ENCODE data around the gene MAP4. TPM values are rescaled to one million over a fixed set of nuclear protein-coding genes. Genes with fewer than 3 reads are reported as not detected.

The MAP4 gene
- 179 and 186 TPM in 2 replicates for polyA plus RNA-seq
- 208 and 234 TPM in 2 replicates for polyA minus RNA-seq

- Histone ChIP-seq H3K9me3 (ENCODE audit: low read length) (no peaks in the 10 kb centered on the region), H3K27me3 (ENCODE audit: insufficient read depth, low read depth, low read length) (no peaks in the 10 kb centered on the region), H4K20me1 (ENCODE audit: insufficient read depth) (no peaks in the 10 kb centered on the region), H3K4me2 (ENCODE audit: low read length) (no peak within 1 kb of the TSS), H3K79me2 (replicated peaks; ENCODE audit: insufficient read depth, low read length) (peaks cover 19% of the 10 kb centered on the region), H3K27ac (ENCODE audit: low read length) (no peak within 1 kb of the TSS), H3K9ac (ENCODE audit: low read length) (no peak within 1 kb of the TSS), H2AFZ (ENCODE audit: low read depth, low read length) (no peak within 1 kb of the TSS), H3K4me3 (ENCODE audit: low read length) (no peak within 1 kb of the TSS), H3F3A (ENCODE audit: insufficient read depth, low read length, poor library complexity, severe bottlenecking) (no peaks in the 10 kb centered on the region), H3K36me3 (ENCODE audit: insufficient read depth, low read length) (no peaks in the 10 kb centered on the region), H3K9me2 (ENCODE audit: insufficient read depth, low read length) (no peaks in the 10 kb centered on the region)
- TF ChIP-seq SMC3 (conservative IDR thresholded peaks at IDR 0.05; ENCODE audit: poor library complexity) (no peak), EP300 (conservative IDR thresholded peaks at IDR 0.05; ENCODE audit: poor library complexity, severe bottlenecking) (no peak), EZH2 (IDR thresholded peaks at IDR 0.05; ENCODE audit: borderline replicate concordance, insufficient read depth, low read length, poor library complexity, severe bottlenecking) (no peak), POLR2AphosphoS5 (IDR thresholded peaks at IDR 0.05) (no peak), REST (IDR thresholded peaks at IDR 0.05; ENCODE audit: borderline replicate concordance) (no peak)
Observed at GRCh38 chr3:48016301-48016973, at the start of gene MAP4. Gene MAP4, minus strand, starts transcription at chr3:48016416. Its CDS starts 17,556 bp downstream, at chr3:47998860.

GRCh38 chr3:48065035-48065434 is 48.8 kb upstream of the MAP4 start:
- no peaks in the 10 kb centered on the region for H4K20me1 ChIP-seq (ENCODE audit: insufficient read depth)
- H3F3A ChIP-seq (ENCODE audit: insufficient read depth, low read length, poor library complexity, severe bottlenecking), result no peaks in the 10 kb centered on the region
- H3K27me3 ChIP-seq (ENCODE audit: insufficient read depth, low read depth, low read length), result no peaks in the 10 kb centered on the region
- H3K9me2 ChIP-seq (ENCODE audit: insufficient read depth, low read length), result no peaks in the 10 kb centered on the region
- no peak overlapping the region for H3K4me2 ChIP-seq (ENCODE audit: low read length)
- no peaks in the 10 kb centered on the region for H3K36me3 ChIP-seq (ENCODE audit: insufficient read depth, low read length)
- no peak overlapping the region for H3K27ac ChIP-seq (ENCODE audit: low read length)
- TF ChIP-seq CTCF (IDR thresholded peaks at IDR 0.05; ENCODE audit: poor library complexity, severe bottlenecking) (no peak), EZH2 (IDR thresholded peaks at IDR 0.05; ENCODE audit: borderline replicate concordance, insufficient read depth, low read length, poor library complexity, severe bottlenecking) (no peak), RAD21 (conservative IDR thresholded peaks at IDR 0.05) (no peak), SMC3 (conservative IDR thresholded peaks at IDR 0.05; ENCODE audit: poor library complexity) (no peak), POLR2AphosphoS5 (IDR thresholded peaks at IDR 0.05) (no peak), MXI1 (conservative IDR thresholded peaks at IDR 0.05; ENCODE audit: poor library complexity, severe bottlenecking) (no peak), REST (IDR thresholded peaks at IDR 0.05; ENCODE audit: borderline replicate concordance) (no peak), EP300 (conservative IDR thresholded peaks at IDR 0.05; ENCODE audit: poor library complexity, severe bottlenecking) (no peak), TAF1 (IDR thresholded peaks at IDR 0.05; ENCODE audit: low read depth) (no peak)
- H2AFZ ChIP-seq (ENCODE audit: low read depth, low read length), result no peak overlapping the region
- H3K9me3 ChIP-seq (ENCODE audit: low read length), result no peaks in the 10 kb centered on the region
- H3K9ac ChIP-seq (ENCODE audit: low read length), result no peak overlapping the region
- H3K79me2 ChIP-seq (replicated peaks; ENCODE audit: insufficient read depth, low read length), result peaks cover 45% of the 10 kb centered on the region
- H3K4me3 ChIP-seq (ENCODE audit: low read length), result no peak overlapping the region
